Measurements from ENCODE around the gene DNAI7.

DNA sequence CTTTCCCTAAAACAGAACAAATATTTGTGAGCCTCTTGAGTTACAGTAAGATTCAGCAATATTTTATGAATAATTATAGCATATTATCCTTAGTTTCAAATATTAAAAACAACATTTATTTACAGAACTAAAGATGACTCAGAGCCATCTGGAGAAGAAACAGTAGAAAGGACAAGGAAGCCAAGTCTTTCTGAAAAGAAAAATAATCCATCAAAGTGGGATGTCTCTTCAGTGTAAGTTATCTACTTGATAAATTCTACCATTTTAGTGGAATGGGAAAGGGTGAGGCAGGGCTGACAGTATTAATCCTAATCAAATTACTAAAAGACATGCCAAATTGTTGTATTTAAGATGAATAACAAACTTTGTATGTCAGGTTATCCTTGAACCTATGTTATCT, 88.1 kb downstream of the DNAI7 start:
- TF ChIP-seq, protein P1, sequence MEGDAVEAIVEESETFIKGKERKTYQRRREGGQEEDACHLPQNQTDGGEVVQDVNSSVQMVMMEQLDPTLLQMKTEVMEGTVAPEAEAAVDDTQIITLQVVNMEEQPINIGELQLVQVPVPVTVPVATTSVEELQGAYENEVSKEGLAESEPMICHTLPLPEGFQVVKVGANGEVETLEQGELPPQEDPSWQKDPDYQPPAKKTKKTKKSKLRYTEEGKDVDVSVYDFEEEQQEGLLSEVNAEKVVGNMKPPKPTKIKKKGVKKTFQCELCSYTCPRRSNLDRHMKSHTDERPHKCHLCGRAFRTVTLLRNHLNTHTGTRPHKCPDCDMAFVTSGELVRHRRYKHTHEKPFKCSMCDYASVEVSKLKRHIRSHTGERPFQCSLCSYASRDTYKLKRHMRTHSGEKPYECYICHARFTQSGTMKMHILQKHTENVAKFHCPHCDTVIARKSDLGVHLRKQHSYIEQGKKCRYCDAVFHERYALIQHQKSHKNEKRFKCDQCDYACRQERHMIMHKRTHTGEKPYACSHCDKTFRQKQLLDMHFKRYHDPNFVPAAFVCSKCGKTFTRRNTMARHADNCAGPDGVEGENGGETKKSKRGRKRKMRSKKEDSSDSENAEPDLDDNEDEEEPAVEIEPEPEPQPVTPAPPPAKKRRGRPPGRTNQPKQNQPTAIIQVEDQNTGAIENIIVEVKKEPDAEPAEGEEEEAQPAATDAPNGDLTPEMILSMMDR (conservative IDR thresholded peaks at IDR 0.05), result no peak
- TF ChIP-seq EZH2 (IDR thresholded peaks at IDR 0.05; ENCODE audit: low read depth), result no peak
